ENCODE measurements around the gene TBXAS1.

The TBXAS1 gene

DNA sequence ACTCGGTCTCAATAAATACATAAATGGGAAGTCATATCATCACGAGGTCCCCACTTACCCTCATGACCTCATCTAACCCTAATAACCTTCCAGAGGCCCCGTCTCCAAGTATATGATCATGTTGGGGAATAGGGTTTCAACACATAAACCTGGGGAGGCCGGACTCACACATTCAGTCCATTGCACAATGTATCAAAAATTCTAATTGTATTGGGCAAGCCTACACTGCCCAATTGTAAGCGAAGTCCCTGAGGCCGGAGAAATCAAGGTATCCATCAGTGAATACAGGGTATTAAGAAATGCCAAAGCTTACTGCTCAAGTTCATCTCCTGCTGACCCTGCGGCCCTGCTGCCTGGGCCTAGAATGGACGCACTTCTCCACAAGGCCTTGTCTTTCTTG, 164.1 kb downstream of the TBXAS1 start:
- Histone ChIP-seq H3K4me2 (ENCODE audit: low read depth, low read length, poor library complexity, severe bottlenecking) (no peak overlapping the region), H3K36me3 (ENCODE audit: insufficient read depth, low read length) (no peaks in the 10 kb centered on the region), H3K4me3 (ENCODE audit: low read length, poor library complexity, severe bottlenecking) (no peak overlapping the region), H2AFZ (ENCODE audit: low read length) (no peak overlapping the region), H3K9ac (ENCODE audit: low read depth, low read length, poor library complexity, severe bottlenecking) (no peak overlapping the region), H3K9me3 (ENCODE audit: insufficient read depth, low read depth, low read length) (no peaks in the 10 kb centered on the region), H3K4me1 (ENCODE audit: insufficient read depth, low read length, poor library complexity, severe bottlenecking) (peaks cover 9% of the 10 kb centered on the region), H3K79me2 (ENCODE audit: insufficient read depth, low read length) (no peaks in the 10 kb centered on the region), H3F3A (ENCODE audit: low read depth) (no peaks in the 10 kb centered on the region), H4K20me1 (ENCODE audit: insufficient read depth, low read length, poor library complexity, severe bottlenecking) (no peaks in the 10 kb centered on the region), H3K27me3 (ENCODE audit: insufficient read depth, low read length, poor library complexity, severe bottlenecking) (no peaks in the 10 kb centered on the region), H3K9me2 (replicated peaks; ENCODE audit: low read depth, low read length) (no peaks in the 10 kb centered on the region)
- no peak for TF ChIP-seq EZH2phosphoT487 (IDR thresholded peaks at IDR 0.05; ENCODE audit: borderline replicate concordance)
- TF ChIP-seq, protein P1, sequence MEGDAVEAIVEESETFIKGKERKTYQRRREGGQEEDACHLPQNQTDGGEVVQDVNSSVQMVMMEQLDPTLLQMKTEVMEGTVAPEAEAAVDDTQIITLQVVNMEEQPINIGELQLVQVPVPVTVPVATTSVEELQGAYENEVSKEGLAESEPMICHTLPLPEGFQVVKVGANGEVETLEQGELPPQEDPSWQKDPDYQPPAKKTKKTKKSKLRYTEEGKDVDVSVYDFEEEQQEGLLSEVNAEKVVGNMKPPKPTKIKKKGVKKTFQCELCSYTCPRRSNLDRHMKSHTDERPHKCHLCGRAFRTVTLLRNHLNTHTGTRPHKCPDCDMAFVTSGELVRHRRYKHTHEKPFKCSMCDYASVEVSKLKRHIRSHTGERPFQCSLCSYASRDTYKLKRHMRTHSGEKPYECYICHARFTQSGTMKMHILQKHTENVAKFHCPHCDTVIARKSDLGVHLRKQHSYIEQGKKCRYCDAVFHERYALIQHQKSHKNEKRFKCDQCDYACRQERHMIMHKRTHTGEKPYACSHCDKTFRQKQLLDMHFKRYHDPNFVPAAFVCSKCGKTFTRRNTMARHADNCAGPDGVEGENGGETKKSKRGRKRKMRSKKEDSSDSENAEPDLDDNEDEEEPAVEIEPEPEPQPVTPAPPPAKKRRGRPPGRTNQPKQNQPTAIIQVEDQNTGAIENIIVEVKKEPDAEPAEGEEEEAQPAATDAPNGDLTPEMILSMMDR (conservative IDR thresholded peaks at IDR 0.05; ENCODE audit: low read length) = no peak

DNA sequence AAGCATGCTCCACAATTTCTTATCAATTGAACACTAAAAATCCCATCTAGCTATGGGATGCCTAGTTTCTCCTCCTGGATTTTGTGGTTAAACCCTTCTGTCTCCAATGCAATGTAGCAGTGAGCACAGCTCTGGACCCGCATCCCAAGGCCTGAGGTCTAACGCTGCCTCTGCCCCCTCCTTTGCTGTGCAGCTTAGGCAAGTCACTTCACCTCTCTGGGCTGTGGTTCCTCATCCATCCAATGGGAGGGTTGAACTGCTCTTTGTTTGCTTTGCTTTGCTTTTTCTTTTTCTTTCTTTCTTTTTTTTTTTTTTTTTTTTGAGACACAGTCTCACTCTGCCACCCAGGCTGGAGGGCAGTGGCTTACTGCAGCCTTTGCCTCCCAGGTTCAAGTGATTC, 164.5 kb downstream of the TBXAS1 start:
- no peak overlapping the region for H3K4me2 ChIP-seq (ENCODE audit: low read depth, low read length, poor library complexity, severe bottlenecking)
- H3K27me3 ChIP-seq (ENCODE audit: insufficient read depth, low read length, poor library complexity, severe bottlenecking) = no peaks in the 10 kb centered on the region
- H3K4me1 ChIP-seq (ENCODE audit: insufficient read depth, low read length, poor library complexity, severe bottlenecking) = peaks cover 9% of the 10 kb centered on the region
- no peak overlapping the region for H2AFZ ChIP-seq (ENCODE audit: low read length)
- no peak for TF ChIP-seq EZH2phosphoT487 (IDR thresholded peaks at IDR 0.05; ENCODE audit: borderline replicate concordance)
- TF ChIP-seq, protein P1 (conservative IDR thresholded peaks at IDR 0.05; ENCODE audit: low read length) = no peak
- H3K79me2 ChIP-seq (ENCODE audit: insufficient read depth, low read length) = no peaks in the 10 kb centered on the region
- H3K9ac ChIP-seq (ENCODE audit: low read depth, low read length, poor library complexity, severe bottlenecking) = no peak overlapping the region
- H3K9me3 ChIP-seq (ENCODE audit: insufficient read depth, low read depth, low read length) = no peaks in the 10 kb centered on the region
- H3K36me3 ChIP-seq (ENCODE audit: insufficient read depth, low read length) = no peaks in the 10 kb centered on the region
- H3K9me2 ChIP-seq (replicated peaks; ENCODE audit: low read depth, low read length) = no peaks in the 10 kb centered on the region
- no peaks in the 10 kb centered on the region for H4K20me1 ChIP-seq (ENCODE audit: insufficient read depth, low read length, poor library complexity, severe bottlenecking)
- H3F3A ChIP-seq (ENCODE audit: low read depth) = no peaks in the 10 kb centered on the region
- no peak overlapping the region for H3K4me3 ChIP-seq (ENCODE audit: low read length, poor library complexity, severe bottlenecking)

DNA sequence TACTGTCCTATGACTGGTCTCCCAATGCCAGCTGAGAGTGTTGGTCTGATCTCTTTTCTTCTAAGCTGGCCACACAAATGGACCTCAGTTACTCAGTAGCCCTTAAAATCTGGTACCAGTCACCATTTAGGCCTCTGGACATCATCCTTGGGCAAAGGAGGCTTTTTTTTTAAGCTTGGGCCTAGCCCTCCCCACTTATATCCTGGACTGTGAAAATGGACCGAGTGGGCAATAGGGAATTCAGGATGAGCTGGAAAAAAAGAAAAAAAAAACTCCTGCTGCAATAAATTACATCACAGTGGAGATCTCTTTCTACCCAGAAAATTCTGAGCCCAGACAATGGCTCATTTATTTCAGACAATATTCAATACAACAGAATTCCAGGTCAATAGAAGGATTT, 165.3 kb downstream of the TBXAS1 start:
- H3K9me2 ChIP-seq (replicated peaks; ENCODE audit: low read depth, low read length) = no peaks in the 10 kb centered on the region
- H3F3A ChIP-seq (ENCODE audit: low read depth) = no peaks in the 10 kb centered on the region
- no peaks in the 10 kb centered on the region for H3K27me3 ChIP-seq (ENCODE audit: insufficient read depth, low read length, poor library complexity, severe bottlenecking)
- H3K4me3 ChIP-seq (ENCODE audit: low read length, poor library complexity, severe bottlenecking) = no peak overlapping the region
- peaks cover 9% of the 10 kb centered on the region for H3K4me1 ChIP-seq (ENCODE audit: insufficient read depth, low read length, poor library complexity, severe bottlenecking)
- H3K79me2 ChIP-seq (ENCODE audit: insufficient read depth, low read length) = no peaks in the 10 kb centered on the region
- H3K9ac ChIP-seq (ENCODE audit: low read depth, low read length, poor library complexity, severe bottlenecking) = no peak overlapping the region
- H3K36me3 ChIP-seq (ENCODE audit: insufficient read depth, low read length) = no peaks in the 10 kb centered on the region
- no peaks in the 10 kb centered on the region for H3K9me3 ChIP-seq (ENCODE audit: insufficient read depth, low read depth, low read length)
- TF ChIP-seq, protein P1 (conservative IDR thresholded peaks at IDR 0.05; ENCODE audit: low read length) = no peak
- TF ChIP-seq EZH2phosphoT487 (IDR thresholded peaks at IDR 0.05; ENCODE audit: borderline replicate concordance) = no peak
- H2AFZ ChIP-seq (ENCODE audit: low read length) = no peak overlapping the region
- no peak overlapping the region for H3K4me2 ChIP-seq (ENCODE audit: low read depth, low read length, poor library complexity, severe bottlenecking)
- H4K20me1 ChIP-seq (ENCODE audit: insufficient read depth, low read length, poor library complexity, severe bottlenecking) = no peaks in the 10 kb centered on the region

Measured in Loucy (cell line).